ENCODE data around the gene PREX1.

The PREX1 gene

DNA sequence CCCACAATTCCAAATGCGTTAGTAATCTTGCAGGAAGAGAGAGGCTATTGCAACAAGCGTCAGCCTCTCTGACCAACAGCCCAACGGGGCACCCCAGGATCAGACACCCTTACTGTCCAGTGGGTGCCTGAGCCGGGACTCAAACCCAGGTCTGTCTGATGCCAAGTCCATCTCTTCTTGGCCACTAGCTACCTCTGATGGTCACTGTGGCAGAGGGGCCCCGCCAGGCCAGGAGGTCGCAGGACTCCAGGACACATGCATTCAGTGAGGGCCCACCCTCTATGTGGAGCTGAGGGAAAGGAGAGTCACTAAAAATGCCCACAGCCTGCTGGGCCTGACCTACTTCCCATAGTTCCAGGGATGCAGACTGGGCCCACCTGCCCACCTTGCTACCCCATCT, 83.3 kb downstream of the PREX1 start:
- Histone ChIP-seq H2AFZ (ENCODE audit: low read depth) (no peak overlapping the region), H3K79me2 (ENCODE audit: insufficient read depth, low read depth) (no peaks in the 10 kb centered on the region), H3K36me3 (ENCODE audit: insufficient read depth) (no peaks in the 10 kb centered on the region), H3K27me3 (ENCODE audit: insufficient read depth, low read depth) (no peaks in the 10 kb centered on the region; the same call in 1 of the 2 replicates), H3K4me3 (IDR thresholded peaks at IDR 0.05; ENCODE audit: insufficient read depth, low read depth, low read length) (no peak overlapping the region), H3K9ac (no peak overlapping the region), H3K27ac (no peak overlapping the region), H4K20me1 (ENCODE audit: insufficient read depth) (no peaks in the 10 kb centered on the region), H3K4me2 (no peak overlapping the region), H3K4me1 (ENCODE audit: low read depth, poor library complexity, severe bottlenecking) (no peaks in the 10 kb centered on the region)
- TF ChIP-seq, protein P1, sequence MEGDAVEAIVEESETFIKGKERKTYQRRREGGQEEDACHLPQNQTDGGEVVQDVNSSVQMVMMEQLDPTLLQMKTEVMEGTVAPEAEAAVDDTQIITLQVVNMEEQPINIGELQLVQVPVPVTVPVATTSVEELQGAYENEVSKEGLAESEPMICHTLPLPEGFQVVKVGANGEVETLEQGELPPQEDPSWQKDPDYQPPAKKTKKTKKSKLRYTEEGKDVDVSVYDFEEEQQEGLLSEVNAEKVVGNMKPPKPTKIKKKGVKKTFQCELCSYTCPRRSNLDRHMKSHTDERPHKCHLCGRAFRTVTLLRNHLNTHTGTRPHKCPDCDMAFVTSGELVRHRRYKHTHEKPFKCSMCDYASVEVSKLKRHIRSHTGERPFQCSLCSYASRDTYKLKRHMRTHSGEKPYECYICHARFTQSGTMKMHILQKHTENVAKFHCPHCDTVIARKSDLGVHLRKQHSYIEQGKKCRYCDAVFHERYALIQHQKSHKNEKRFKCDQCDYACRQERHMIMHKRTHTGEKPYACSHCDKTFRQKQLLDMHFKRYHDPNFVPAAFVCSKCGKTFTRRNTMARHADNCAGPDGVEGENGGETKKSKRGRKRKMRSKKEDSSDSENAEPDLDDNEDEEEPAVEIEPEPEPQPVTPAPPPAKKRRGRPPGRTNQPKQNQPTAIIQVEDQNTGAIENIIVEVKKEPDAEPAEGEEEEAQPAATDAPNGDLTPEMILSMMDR (conservative IDR thresholded peaks at IDR 0.05; ENCODE audit: low read depth, low read length) = no peak

DNA sequence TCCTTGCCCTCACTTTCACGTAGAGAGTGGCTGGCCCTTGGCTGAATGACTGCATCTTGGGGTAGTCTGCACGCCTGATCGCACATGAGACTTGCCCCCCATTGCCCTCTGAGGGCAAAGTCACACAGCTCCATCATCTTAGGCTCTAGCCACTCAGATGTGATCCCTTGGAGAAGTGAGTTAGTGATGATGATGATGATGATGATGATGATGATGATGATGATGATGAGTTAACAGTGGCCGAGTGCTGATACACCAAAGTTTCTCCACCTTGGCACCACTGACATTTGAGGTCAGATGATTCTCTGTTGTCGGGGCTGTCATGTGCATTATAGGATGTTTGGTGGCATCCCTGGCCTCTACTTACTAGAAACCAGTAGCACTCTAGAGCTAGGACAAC, 84.0 kb downstream of the PREX1 start:
- Histone ChIP-seq H3K4me3 (IDR thresholded peaks at IDR 0.05; ENCODE audit: insufficient read depth, low read depth, low read length) (no peak overlapping the region), H3K36me3 (ENCODE audit: insufficient read depth) (no peaks in the 10 kb centered on the region), H3K27me3 (ENCODE audit: insufficient read depth, low read depth) (no peaks in the 10 kb centered on the region; the same call in 1 of the 2 replicates), H3K4me1 (ENCODE audit: low read depth, poor library complexity, severe bottlenecking) (no peaks in the 10 kb centered on the region), H4K20me1 (ENCODE audit: insufficient read depth) (no peaks in the 10 kb centered on the region), H3K27ac (no peak overlapping the region), H3K9ac (no peak overlapping the region), H3K4me2 (no peak overlapping the region), H3K79me2 (ENCODE audit: insufficient read depth, low read depth) (no peaks in the 10 kb centered on the region), H2AFZ (ENCODE audit: low read depth) (no peak overlapping the region)
- TF ChIP-seq, protein P1 (conservative IDR thresholded peaks at IDR 0.05; ENCODE audit: low read depth, low read length) = no peak

DNA sequence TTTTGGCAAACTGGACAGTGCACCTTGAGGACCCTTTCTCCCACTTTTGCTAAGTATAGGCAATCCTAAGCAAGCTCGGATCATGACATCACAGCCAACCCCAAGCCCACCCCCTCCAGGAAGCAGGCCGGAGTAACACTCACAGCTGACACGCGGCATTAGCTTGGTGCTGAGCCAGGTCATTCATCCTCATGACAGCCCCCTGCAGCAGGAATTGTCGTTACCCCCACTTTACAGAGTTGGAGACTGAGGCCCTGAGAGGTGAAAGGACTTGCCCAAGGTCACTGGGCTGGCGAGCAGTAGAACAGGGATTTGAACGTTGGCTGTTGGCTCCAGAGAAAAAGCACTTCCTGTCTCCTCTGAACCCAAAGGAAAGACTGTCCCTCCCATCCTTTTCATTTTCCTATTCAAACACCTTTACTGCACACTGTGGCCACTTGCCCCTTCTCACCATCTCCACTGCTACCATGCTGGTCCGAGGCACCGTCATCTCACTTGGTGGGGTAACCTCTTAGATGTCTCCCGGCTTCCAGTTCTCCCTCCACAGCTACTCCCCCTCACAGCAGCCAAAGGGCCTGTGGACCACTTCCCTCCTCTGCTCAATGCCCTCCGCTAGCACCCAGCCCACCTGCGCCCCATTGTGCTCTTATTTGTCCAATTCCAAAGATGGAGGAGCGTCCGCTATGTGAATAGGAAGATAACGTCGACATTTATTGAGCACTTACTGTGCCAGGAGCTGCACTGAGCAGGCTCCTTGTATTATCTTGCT, 84.7 kb downstream of the PREX1 start:
- Histone ChIP-seq H3K79me2 (ENCODE audit: insufficient read depth, low read depth) (no peaks in the 10 kb centered on the region), H3K27me3 (ENCODE audit: insufficient read depth, low read depth) (no peaks in the 10 kb centered on the region), H3K27ac (no peak overlapping the region), H3K9ac (no peak overlapping the region), H3K36me3 (ENCODE audit: insufficient read depth) (no peaks in the 10 kb centered on the region), H3K4me1 (ENCODE audit: low read depth, poor library complexity, severe bottlenecking) (no peaks in the 10 kb centered on the region), H3K4me2 (no peak overlapping the region), H2AFZ (ENCODE audit: low read depth) (no peak overlapping the region), H4K20me1 (ENCODE audit: insufficient read depth) (no peaks in the 10 kb centered on the region), H3K4me3 (IDR thresholded peaks at IDR 0.05; ENCODE audit: insufficient read depth, low read depth, low read length) (no peak overlapping the region)
- TF ChIP-seq, protein P1 (conservative IDR thresholded peaks at IDR 0.05; ENCODE audit: low read depth, low read length) = no peak

DNA sequence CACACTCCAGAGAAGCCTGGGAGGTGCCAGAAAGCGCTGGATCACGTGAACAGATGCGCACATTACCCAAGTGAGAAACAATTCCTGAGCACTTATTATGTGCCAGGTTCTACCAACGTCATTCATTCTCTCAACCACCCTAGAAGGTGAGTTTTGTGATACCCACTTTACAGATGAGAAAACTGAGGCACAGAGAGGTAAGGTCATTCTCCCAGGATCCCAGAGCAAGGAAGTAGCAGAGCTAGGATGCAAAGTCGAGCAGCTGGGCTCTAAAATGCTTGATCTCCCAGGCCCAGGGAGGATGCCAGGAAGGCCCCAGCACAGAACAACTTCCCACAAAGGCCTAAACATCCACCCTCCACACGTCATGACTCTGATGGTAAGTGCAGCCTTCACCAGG, 85.6 kb downstream of the PREX1 start:
- Histone ChIP-seq H3K4me2 (no peak overlapping the region), H3K9ac (no peak overlapping the region), H3K36me3 (ENCODE audit: insufficient read depth) (no peaks in the 10 kb centered on the region), H3K79me2 (ENCODE audit: insufficient read depth, low read depth) (no peaks in the 10 kb centered on the region), H3K4me1 (ENCODE audit: low read depth, poor library complexity, severe bottlenecking) (no peaks in the 10 kb centered on the region), H2AFZ (ENCODE audit: low read depth) (no peak overlapping the region), H4K20me1 (ENCODE audit: insufficient read depth) (no peaks in the 10 kb centered on the region), H3K27me3 (ENCODE audit: insufficient read depth, low read depth) (no peaks in the 10 kb centered on the region), H3K27ac (no peak overlapping the region), H3K4me3 (IDR thresholded peaks at IDR 0.05; ENCODE audit: insufficient read depth, low read depth, low read length) (no peak overlapping the region)
- TF ChIP-seq, protein P1 (conservative IDR thresholded peaks at IDR 0.05; ENCODE audit: low read depth, low read length) = no peak
